GM19240 (cell line): ENCODE results near the gene SVIL.
"Not testable (repeated sequence)": the region's sequence is repeated elsewhere in the genome, so short reads cannot be mapped to it uniquely, and the experiment has no call there.

Experiments used
- DNase-seq: peaks from one replicate; pipeline ENCODE4 v3.0.0; 2011; ENCODE audit warnings: low spot score; ENCODE audit not compliant: insufficient read length

Gene SVIL

DNA sequence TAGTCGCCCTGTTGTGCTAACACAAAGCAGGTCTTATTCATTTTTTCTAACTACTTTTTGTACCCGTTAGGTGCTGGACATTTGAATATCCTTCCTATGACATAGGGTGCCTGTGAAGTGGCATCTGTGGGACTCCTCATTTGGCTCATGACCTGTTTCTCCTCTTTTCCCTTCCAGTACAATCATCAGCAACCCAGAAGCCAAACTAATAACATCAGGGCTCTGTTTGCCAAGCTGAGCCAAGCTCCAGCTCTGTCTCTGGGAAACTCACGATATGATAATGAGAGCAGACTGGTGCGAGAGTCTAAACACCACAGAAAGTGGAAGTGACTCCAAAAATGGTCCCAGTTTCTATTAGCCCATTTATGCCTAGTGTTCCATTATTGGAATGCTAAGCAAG, 92.0 kb downstream of the SVIL start:
- DNase-seq = no peak

DNA sequence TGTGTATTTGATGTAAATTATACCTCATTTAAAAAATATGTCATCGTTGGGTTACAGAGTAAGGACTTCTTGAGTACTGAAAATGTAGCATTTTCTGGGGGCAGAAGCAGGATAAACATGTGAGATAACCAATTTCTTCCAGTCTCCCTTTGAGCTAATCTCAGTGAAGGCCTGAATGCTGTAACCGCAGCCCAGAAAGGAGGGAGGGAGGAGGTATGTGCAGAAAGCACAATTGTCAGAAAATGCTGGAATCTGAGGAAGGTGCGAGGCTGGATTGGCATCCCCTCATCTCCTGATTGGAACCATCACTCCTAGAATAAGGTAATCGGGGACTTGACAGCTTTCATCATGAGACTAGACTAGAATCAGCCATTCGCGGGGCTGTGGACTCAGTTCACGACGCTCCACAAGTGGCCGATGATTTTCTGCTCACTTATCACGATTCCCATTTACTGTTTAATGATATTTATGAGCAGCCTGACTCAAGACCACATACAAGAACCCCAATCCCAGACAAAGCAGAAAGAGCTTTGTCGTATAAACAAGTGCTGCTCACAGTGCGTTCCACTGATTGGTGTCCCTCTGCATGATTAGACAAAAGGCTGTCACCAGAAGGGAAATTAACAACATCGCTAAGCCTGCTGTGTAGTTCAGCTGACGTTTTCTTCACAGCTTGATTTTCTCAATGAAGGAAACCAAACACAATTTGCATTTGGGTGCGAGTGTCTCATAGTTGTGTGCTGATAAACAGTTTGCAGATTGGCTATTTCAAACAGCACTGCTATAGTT, 93.2 kb downstream of the SVIL start:
- DNase-seq = no peak

DNA sequence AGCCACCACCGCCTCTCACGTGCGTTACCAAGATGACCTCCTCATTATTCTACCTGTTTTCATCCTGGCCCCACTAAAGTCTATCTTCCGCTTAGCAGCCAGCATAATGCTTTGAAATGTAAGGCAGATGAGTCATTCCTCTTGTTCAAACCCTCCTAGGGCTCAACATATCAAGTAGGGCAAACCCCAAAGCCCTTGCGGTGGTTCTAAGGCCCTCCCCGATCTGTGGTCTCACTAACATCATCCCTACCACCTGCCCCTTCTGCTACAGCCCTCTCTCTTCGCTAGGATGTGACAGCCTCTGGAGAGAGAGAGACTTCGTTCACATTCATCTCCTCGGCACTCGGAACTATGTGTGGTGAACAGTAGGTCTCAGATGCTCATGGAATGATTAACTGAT, 94.8 kb downstream of the SVIL start:
- no peak for DNase-seq

DNA sequence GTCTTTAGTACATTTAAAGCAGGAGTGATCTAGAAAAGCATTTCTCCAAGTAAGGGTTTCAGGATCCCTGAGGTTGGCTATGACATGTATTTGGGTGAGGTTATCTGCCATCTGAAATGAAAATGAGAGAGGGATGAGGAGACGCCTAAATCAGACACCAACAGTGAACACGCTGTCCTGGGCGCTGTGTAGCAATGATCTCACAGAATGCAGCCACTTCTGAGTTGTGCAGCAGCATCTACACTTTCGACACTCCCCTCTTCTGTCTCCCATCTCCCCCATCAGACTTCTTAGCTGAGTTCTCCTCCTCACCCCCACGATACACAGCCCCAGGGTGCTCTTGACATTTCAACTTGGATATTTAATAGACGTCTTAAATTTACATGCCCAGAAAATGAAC, 95.4 kb downstream of the SVIL start:
- no peak for DNase-seq

GRCh38 chr10:29537799-29538198, 97.0 kb downstream of the SVIL start:
- no peak for DNase-seq

DNA sequence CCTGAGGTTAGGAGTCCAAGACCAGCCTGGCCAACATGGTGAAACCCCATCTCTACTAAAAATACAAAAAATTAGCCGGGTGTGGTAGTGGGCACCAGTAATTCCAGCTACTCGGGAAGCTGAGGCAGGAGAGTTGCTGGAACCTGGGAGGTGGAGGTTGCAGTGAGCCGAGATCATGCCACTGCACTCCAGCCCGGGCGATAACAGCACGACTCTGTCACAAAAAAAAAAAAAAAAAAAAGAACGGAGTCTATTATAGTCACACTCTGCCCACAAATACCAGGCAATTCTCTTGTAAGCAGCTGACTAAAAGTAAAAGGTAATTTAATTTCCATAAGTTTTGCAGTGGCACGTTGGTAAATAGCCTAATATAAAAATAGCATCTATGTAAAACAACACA, 98.1 kb downstream of the SVIL start:
- DNase-seq = not testable (repeated sequence)

DNA sequence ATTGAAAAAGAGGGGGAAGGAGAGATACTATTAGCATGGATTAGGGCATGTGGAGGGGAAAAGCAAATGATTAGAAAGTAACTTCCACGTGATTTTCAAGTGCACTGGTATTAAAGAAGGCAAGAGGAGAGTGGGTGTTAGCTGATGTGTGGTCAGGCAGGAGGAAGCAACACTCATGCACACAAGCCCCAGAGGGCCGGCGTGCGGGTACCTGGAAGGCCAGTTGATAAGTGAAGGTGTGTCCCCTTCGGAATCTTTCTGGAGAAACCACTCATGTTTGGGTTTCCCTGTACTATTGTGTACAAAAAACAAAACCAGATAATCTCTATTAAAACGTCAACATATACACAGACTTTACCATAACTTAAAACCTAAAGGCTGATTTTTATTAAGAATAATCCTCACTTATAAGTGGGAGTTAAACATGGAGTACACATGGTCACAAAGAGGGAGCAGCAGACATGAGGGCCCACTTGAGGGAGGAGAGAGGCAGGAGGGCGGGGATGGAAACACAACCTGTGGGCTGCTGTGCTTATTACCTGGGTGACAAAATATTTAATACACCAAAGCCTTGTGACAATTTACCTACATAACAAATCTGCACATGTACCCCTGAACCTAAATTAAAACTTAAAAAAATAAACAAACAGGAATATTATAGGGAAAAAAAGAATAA, 98.9 kb downstream of the SVIL start:
- no peak for DNase-seq

GRCh38 chr10:29535012-29535777, 99.6 kb downstream of the SVIL start:
- no peak for DNase-seq

GRCh38 chr10:29534590-29534989, 100.2 kb downstream of the SVIL start:
- DNase-seq = no peak

GRCh38 chr10:29533696-29534285, 101.0 kb downstream of the SVIL start:
- no peak for DNase-seq

GRCh38 chr10:29533046-29533445, 101.7 kb downstream of the SVIL start:
- DNase-seq = no peak

GRCh38 chr10:29532256-29532878, 102.4 kb downstream of the SVIL start:
- no peak for DNase-seq

- DNase-seq = no peak
Observed at GRCh38 chr10:29530112-29530976, 104.4 kb downstream of the SVIL start.

DNA sequence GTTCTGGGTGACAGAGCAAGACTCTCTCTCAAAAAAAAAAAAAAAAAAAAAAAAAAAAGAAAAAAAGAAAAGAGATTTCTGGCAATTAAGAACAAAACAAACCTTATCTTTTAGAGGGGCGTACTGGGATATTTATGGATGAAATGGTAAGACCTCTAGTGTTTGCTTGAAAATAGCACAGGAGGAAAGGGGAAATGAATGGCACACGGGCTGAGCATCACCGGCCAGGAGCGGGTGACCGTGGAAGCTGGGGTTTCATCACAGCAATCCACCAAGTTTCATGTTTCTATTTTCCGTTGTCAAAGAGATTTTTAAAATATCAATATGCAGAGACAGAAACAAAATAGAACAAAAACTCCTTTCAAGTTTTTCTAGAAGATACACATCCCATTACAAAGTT, 105.6 kb downstream of the SVIL start:
- no peak for DNase-seq

- no peak for DNase-seq
Observed at GRCh38 chr10:29525762-29526161, 109.0 kb downstream of the SVIL start.

DNA sequence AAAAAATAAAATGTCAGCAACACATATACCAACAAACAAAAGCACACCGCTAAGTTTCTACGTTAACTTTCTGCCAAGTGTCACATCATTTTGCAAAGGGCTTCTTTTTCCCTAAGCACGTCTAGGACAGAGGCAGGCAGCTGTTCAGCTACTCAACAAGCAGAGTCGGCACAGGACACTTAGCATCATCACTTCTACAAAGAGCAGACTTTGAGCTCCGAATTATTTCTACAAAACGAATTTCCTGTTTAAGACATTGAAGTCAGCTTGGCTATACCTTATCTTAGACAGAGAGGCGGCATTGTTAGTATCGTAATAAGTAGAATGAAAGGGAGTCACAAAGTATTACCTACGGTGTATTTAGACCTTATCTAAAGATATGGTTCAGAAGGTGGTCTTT, 110.1 kb downstream of the SVIL start:
- no peak for DNase-seq

DNA sequence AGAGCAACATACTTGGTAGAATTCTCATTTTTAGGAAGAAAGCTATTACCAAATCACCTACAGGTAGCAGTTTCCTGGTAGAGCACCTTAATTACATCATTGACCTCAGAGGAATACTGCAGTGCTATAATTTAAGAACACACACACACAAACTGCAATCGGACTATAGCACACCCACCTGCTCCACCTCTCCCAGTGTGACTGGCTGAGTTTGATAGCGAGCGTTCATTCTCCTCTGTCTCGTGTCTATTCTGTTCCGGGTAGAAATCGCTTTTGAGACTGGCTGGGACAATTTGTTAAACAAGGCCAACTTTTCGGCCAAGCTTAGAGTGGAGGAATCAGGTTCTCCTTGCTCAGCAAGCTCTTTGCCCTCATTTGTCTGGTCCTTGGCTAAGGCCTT, 110.5 kb downstream of the SVIL start:
- no peak for DNase-seq

DNA sequence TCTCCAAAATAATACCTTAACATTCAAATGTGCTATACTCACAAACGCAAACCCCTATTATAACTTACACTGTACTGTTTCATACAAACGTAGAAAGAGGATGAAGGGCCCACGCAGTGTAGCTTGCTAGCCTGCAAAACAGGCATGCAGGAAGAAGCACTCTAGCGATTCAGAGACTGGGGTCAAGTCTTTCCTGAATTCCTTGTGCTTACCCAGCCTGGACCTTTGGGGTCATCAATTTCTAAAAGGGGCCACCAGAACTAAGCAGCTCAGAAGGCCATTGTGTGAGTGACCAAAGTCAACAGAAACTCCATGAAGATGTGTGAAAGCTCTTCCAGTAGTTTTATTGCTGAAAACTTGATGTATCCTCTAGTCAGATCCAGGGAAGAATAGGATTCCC, 111.9 kb downstream of the SVIL start:
- no peak for DNase-seq

GRCh38 chr10:29522061-29522855, 112.5 kb downstream of the SVIL start:
- no peak for DNase-seq

DNA sequence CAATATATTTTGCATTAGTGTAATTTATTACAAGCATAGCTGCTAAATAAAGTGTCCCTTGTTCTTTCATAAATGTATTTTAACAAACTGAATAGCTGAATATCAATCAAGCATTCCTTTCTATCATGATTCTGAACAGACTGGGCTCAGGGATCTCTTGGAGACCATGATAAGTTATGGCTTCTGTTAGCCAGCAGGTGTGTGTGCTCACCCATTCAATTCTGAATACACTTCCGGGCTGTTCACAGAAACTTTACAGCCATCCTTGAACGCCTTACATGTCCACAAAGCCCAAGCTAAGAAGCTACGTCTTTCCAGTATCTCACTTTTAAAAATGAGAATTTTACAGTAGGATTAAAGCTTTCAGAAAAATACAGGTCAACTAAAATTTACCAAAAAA, 115.1 kb downstream of the SVIL start:
- no peak for DNase-seq
